ENCODE results near the gene TTC28.
"Not testable (repeated sequence)": the region's sequence is repeated elsewhere in the genome, so short reads cannot be mapped to it uniquely, and the experiment has no call there.

Gene TTC28

GRCh38 chr22:28241656-28242290, 437.9 kb downstream of the TTC28 start:
- DNase-seq (ENCODE audit: low spot score) (no peak), FAIRE-seq (no peak)

GRCh38 chr22:28239941-28240340, 439.7 kb downstream of the TTC28 start:
- no peak for DNase-seq (ENCODE audit: low spot score)
- no peak for FAIRE-seq

- no peak for DNase-seq (ENCODE audit: low spot score)
- FAIRE-seq: no peak
These were observed 441.9 kb downstream of the TTC28 start for GRCh38 chr22:28237783-28238182.

- no peak for DNase-seq (ENCODE audit: low spot score)
- peak; percentile 82 for FAIRE-seq
These were observed 442.5 kb downstream of the TTC28 start for GRCh38 chr22:28237112-28237511.

GRCh38 chr22:28232204-28232603, 447.4 kb downstream of the TTC28 start:
- no peak for FAIRE-seq
- DNase-seq (ENCODE audit: low spot score): no peak

- FAIRE-seq (peak; percentile 77), DNase-seq (ENCODE audit: low spot score) (no peak)
These were observed 448.2 kb downstream of the TTC28 start for GRCh38 chr22:28231441-28231840.

- no peak for DNase-seq (ENCODE audit: low spot score)
- FAIRE-seq: no peak
These were observed 449.0 kb downstream of the TTC28 start for GRCh38 chr22:28230671-28231070.

- DNase-seq (ENCODE audit: low spot score) (no peak), FAIRE-seq (peak; percentile 63)
These were observed 449.8 kb downstream of the TTC28 start for GRCh38 chr22:28229566-28230485.

GRCh38 chr22:28223826-28224225, 455.8 kb downstream of the TTC28 start:
- FAIRE-seq (peak; percentile 44), DNase-seq (ENCODE audit: low spot score) (no peak)

- DNase-seq (ENCODE audit: low spot score) (no peak), FAIRE-seq (peak; percentile 32)
These were observed 456.5 kb downstream of the TTC28 start for GRCh38 chr22:28222976-28223745.

- DNase-seq (ENCODE audit: low spot score): no peak
- FAIRE-seq: no peak
These were observed 457.1 kb downstream of the TTC28 start for GRCh38 chr22:28222571-28222970.

- FAIRE-seq (no peak), DNase-seq (ENCODE audit: low spot score) (no peak)
These were observed 457.6 kb downstream of the TTC28 start for GRCh38 chr22:28222052-28222451.

GRCh38 chr22:28220626-28221363, 458.8 kb downstream of the TTC28 start:
- DNase-seq (ENCODE audit: low spot score) (no peak), FAIRE-seq (peak; percentile 95)

- FAIRE-seq: peak; percentile 30
- DNase-seq (ENCODE audit: low spot score): no peak
These were observed 462.4 kb downstream of the TTC28 start for GRCh38 chr22:28217277-28217676.

GRCh38 chr22:28214750-28215149, 464.9 kb downstream of the TTC28 start:
- not testable (repeated sequence) for DNase-seq (ENCODE audit: low spot score)
- FAIRE-seq: peak; percentile 82

GRCh38 chr22:28209457-28209856, 470.2 kb downstream of the TTC28 start:
- peak; percentile 83 for FAIRE-seq
- not testable (repeated sequence) for DNase-seq (ENCODE audit: low spot score)

GRCh38 chr22:28208787-28209186, 470.9 kb downstream of the TTC28 start:
- FAIRE-seq (no peak), DNase-seq (ENCODE audit: low spot score) (no peak)

GRCh38 chr22:28208036-28208435, 471.6 kb downstream of the TTC28 start:
- DNase-seq (ENCODE audit: low spot score) (no peak), FAIRE-seq (no peak)

GRCh38 chr22:28207281-28208030, 472.2 kb downstream of the TTC28 start:
- DNase-seq (ENCODE audit: low spot score): peak; percentile 55
- peak; percentile 99 for FAIRE-seq

- no peak for FAIRE-seq
These were observed 473.7 kb downstream of the TTC28 start for GRCh38 chr22:28205926-28206325.

More at GRCh38 chr22:28205926-28206325, 473.7 kb downstream of the TTC28 start:
- no peak for DNase-seq (ENCODE audit: low spot score)
